NOMO-1 treated with dmso at 0.1 percent for 144 hours (cell line): ENCODE data around the gene GDF10.

Source experiments
- DNase-seq: peaks from one replicate; lab custom pipeline; 2025; ENCODE audit not compliant: unreplicated experiment; lab: John Stamatoyannopoulos, UW

GDF10 gene

GRCh38 chr10:47332371-47332770 lies 32.4 kb downstream of the GDF10 start:
- DNase-seq, result no peak

- no peak for DNase-seq
Observed at GRCh38 chr10:47332946-47333345, 32.9 kb downstream of the GDF10 start.

GRCh38 chr10:47333532-47333931 lies 33.5 kb downstream of the GDF10 start:
- DNase-seq, result no peak

GRCh38 chr10:47334466-47335295 lies 34.7 kb downstream of the GDF10 start:
- no peak for DNase-seq

DNA sequence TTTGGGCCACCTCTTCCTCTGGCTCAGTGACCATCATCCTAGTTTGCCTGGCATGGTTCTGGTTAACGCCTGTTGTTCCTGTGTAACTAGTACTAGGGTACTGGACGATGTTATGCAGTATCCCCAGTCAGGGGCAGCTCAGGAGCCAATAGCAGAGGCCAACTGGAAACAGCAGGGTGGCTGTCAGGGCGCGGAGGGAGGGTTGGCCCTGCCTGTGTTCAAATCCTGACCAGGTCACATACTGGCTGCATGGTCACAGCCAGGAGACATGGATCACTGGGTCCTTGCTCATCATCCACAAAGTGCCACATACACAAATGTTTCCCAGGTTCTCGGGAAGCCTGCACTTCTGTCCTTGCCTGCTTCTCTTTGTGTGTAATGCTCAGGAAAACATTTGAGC lies 35.9 kb downstream of the GDF10 start:
- DNase-seq, result no peak

GRCh38 chr10:47336387-47337134 lies 36.6 kb downstream of the GDF10 start:
- DNase-seq, result no peak

- DNase-seq, result no peak
Observed at GRCh38 chr10:47337310-47337709, 37.3 kb downstream of the GDF10 start.

- DNase-seq, result no peak
Observed at GRCh38 chr10:47339186-47339735, 39.3 kb downstream of the GDF10 start.

GRCh38 chr10:47339759-47340607 lies 40.0 kb downstream of the GDF10 start:
- peak; percentile 79 for DNase-seq

DNA sequence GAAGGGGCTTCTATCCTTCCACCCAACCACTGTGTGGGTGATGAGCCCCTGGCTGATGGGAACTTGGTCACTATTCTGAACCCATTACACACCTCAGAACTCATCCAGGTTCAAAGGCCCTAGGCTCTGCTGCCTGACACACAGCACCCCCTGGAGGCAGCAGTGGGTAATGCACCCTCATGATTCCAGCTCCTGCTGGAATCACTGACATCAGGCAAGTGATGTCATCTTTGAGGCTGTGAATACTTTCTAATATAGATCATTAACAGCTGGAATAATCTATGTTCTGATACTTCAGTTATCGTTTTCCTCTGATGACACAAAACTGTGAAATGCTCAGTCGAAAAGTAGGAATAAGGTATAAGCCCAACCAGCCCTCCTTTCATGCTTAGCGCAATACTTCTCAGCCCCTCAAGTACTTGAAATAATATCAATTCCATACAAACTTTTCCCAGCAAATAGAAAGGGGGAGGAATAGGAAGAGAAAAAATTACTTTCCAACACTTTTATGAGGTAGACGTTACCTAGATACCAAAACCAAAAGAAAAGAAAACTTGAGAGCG lies 40.7 kb downstream of the GDF10 start:
- peak; percentile 60 for DNase-seq

GRCh38 chr10:47344996-47345870 lies 45.2 kb downstream of the GDF10 start:
- no peak for DNase-seq

DNA sequence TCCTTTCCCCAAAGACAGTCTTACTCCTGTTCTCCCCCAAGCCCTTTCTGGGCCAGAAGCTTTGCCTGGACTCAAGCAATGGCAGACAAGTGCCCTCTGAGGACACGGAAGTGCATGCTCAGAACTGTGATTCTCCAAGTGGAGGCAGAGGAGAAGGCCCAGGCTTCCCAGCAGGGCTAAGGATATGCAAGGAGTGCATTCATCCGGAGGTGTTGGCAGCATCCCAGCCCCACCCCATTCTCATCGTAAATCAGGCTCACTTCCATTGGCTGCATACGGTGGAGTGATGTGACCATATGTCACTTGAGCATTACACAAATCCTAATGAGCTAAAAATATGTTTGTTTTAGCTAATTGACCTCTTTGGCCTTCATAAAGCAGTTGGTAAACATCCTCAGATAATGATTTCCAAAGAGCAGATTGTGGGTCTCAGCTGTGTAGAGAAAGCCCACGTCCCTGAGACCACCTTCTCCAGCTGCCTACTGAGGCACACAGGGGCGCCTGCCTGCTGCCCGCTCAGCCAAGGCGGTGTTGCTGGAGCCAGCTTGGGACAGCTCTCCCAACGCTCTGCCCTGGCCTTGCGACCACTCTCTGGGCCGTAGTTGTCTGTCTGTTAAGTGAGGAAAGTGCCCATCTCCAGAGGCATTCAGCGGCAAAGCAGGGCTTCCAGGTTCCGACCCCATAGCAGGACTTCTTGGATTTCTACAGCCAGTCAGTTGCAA lies 46.7 kb downstream of the GDF10 start:
- no peak for DNase-seq

DNA sequence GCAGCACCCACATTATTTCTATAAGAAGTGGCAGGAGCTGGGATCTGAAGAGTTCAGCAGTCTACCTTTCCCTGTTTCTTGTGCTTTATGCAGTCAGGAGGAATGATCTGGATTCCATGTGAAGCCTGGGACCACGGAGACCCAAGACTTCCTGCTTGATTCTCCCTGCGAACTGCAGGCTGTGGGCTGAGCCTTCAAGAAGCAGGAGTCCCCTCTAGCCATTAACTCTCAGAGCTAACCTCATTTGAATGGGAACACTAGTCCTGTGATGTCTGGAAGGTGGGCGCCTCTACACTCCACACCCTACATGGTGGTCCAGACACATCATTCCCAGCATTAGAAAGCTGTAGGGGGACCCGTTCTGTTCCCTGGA lies 47.3 kb downstream of the GDF10 start:
- DNase-seq, result no peak

GRCh38 chr10:47348138-47348651 lies 48.2 kb downstream of the GDF10 start, which contains the start of gene RBP3:
RBP3 (plus strand) TSS chr10:47348363; CDS start chr10:47348485, 122 bp downstream.
- no peak for DNase-seq

GRCh38 chr10:47348661-47349470 lies 48.9 kb downstream of the GDF10 start:
- no peak for DNase-seq

- no peak for DNase-seq
Observed at GRCh38 chr10:47349516-47349915, 49.5 kb downstream of the GDF10 start.

GRCh38 chr10:47349941-47350371 lies 50.0 kb downstream of the GDF10 start:
- DNase-seq, result no peak
